ENCODE results near the gene EPB41.
"Not testable (repeated sequence)": the region's sequence is repeated elsewhere in the genome, so short reads cannot be mapped to it uniquely, and the experiment has no call there.

Gene EPB41

GRCh38 chr1:28982198-28982597 lies 67.8 kb downstream of the EPB41 start:
- no peak for DNase-seq (ENCODE audit: low spot score)

GRCh38 chr1:28983091-28983490 lies 68.7 kb downstream of the EPB41 start:
- DNase-seq (ENCODE audit: low spot score) = no peak

- DNase-seq (ENCODE audit: low spot score) = no peak
Measured at GRCh38 chr1:28983509-28984310, 69.3 kb downstream of the EPB41 start.

GRCh38 chr1:28984311-28984684 lies 69.9 kb downstream of the EPB41 start:
- no peak for DNase-seq (ENCODE audit: low spot score)

- no peak for DNase-seq (ENCODE audit: low spot score)
Measured at GRCh38 chr1:28985427-28985826, 71.1 kb downstream of the EPB41 start.

- DNase-seq (ENCODE audit: low spot score) = no peak
Measured at GRCh38 chr1:28986306-28986910, 72.0 kb downstream of the EPB41 start.

- no peak for DNase-seq (ENCODE audit: low spot score)
Measured at GRCh38 chr1:29002792-29003191, 88.4 kb downstream of the EPB41 start.

- no peak for DNase-seq (ENCODE audit: low spot score)
Measured at GRCh38 chr1:29004288-29004687, 89.9 kb downstream of the EPB41 start.

- no peak for DNase-seq (ENCODE audit: low spot score)
Measured at GRCh38 chr1:29004798-29005197, 90.4 kb downstream of the EPB41 start.

- DNase-seq (ENCODE audit: low spot score) = no peak
Measured at GRCh38 chr1:29011775-29012174, 97.4 kb downstream of the EPB41 start.

GRCh38 chr1:29017235-29017634 lies 102.9 kb downstream of the EPB41 start:
- no peak for DNase-seq (ENCODE audit: low spot score)

GRCh38 chr1:29017975-29018712 lies 103.8 kb downstream of the EPB41 start:
- DNase-seq (ENCODE audit: low spot score) = no peak

- DNase-seq (ENCODE audit: low spot score) = no peak
Measured at GRCh38 chr1:29022620-29023019, 108.3 kb downstream of the EPB41 start.

- DNase-seq (ENCODE audit: low spot score) = no peak
Measured at GRCh38 chr1:29029667-29030066, 115.3 kb downstream of the EPB41 start.

GRCh38 chr1:29032841-29033240 lies 118.5 kb downstream of the EPB41 start:
- no peak for DNase-seq (ENCODE audit: low spot score)

- peak; percentile 47 for DNase-seq (ENCODE audit: low spot score)
Measured at GRCh38 chr1:29033829-29034466, 119.6 kb downstream of the EPB41 start.

GRCh38 chr1:29043274-29043965 lies 129.1 kb downstream of the EPB41 start:
- no peak for DNase-seq (ENCODE audit: low spot score)

- DNase-seq (ENCODE audit: low spot score) = no peak
Measured at GRCh38 chr1:29044010-29044409, 129.6 kb downstream of the EPB41 start.

- DNase-seq (ENCODE audit: low spot score) = not testable (repeated sequence)
Measured at GRCh38 chr1:29045663-29046062, 131.3 kb downstream of the EPB41 start.

- no peak for DNase-seq (ENCODE audit: low spot score)
Measured at GRCh38 chr1:29047142-29047541, 132.8 kb downstream of the EPB41 start.

GRCh38 chr1:29050166-29050565 lies 135.8 kb downstream of the EPB41 start:
- DNase-seq (ENCODE audit: low spot score) = no peak

GRCh38 chr1:29052100-29052499 lies 137.7 kb downstream of the EPB41 start:
- no peak for DNase-seq (ENCODE audit: low spot score)
